HuH-7.5 (cell line): ENCODE data around the gene ADGRD2.

Experiments
- DNase-seq: peaks from one replicate; pipeline ENCODE4 v3.0.0; 2011; ENCODE audit warnings: low spot score

Gene ADGRD2

GRCh38 chr9:124512806-124513204 lies 62.6 kb downstream of the ADGRD2 start:
- DNase-seq: no peak

GRCh38 chr9:124513376-124513994 lies 63.2 kb downstream of the ADGRD2 start:
- peak; percentile 28 for DNase-seq

GRCh38 chr9:124514125-124514524 lies 63.9 kb downstream of the ADGRD2 start:
- DNase-seq: peak; percentile 23

- no peak for DNase-seq
These were observed 64.6 kb downstream of the ADGRD2 start for GRCh38 chr9:124514874-124515273.

- no peak for DNase-seq
These were observed 67.3 kb downstream of the ADGRD2 start for GRCh38 chr9:124517600-124517999.

- DNase-seq: no peak
These were observed 67.9 kb downstream of the ADGRD2 start for GRCh38 chr9:124518116-124518515.

GRCh38 chr9:124520206-124520596 lies 70.0 kb downstream of the ADGRD2 start:
- DNase-seq: peak; percentile 61

GRCh38 chr9:124521142-124521541 lies 70.9 kb downstream of the ADGRD2 start:
- no peak for DNase-seq

GRCh38 chr9:124522121-124523098 lies 72.2 kb downstream of the ADGRD2 start:
- DNase-seq: no peak

GRCh38 chr9:124526174-124526573 lies 75.9 kb downstream of the ADGRD2 start:
- no peak for DNase-seq

GRCh38 chr9:124527781-124528180 lies 77.5 kb downstream of the ADGRD2 start:
- DNase-seq: no peak
